OCI-LY7 (cell line): ENCODE measurements around the gene SLC6A7. TPM values are rescaled to one million over a fixed set of nuclear protein-coding genes. Genes with fewer than 3 reads are reported as not detected.

Experiments used
- BruUV-seq: library from RNA; stranded (reverse); fragments of 400-500 nt; replicated peaks from 2 replicates; lab custom pipeline; 2021; lab: Mats Ljungman, UMichigan
- CTCF ChIA-PET: fragments of 300-600 bp; sonication (Branson Sonifier 250); formaldehyde crosslinking; loops from one replicate; lab custom pipeline; 2022; ENCODE audit warnings: antibody characterized with exemption; ENCODE audit not compliant: unreplicated experiment; lab: Charles Lee
- POLR2A ChIA-PET: fragments of 300-600 bp; sonication (Branson Sonifier 250); formaldehyde crosslinking; loops from one replicate; lab custom pipeline; 2022; ENCODE audit warnings: antibody characterized with exemption; lab: Charles Lee
- DNase-seq: peaks from one replicate; pipeline ENCODE4 v3.0.0-alpha.2; 2015; ENCODE audit warnings: low spot score
- H2AFZ ChIP-seq: fragments of 200-600 bp; sonication (generic), shearing (Covaris generic); 2 replicates; pipeline ENCODE4 v1.6.1; 2014; ENCODE audit warnings: mild to moderate bottlenecking, antibody characterized with exemption, low read length, moderate library complexity
- H3K27ac ChIP-seq: fragments of 200-600 bp; sonication (generic); 2 replicates; pipeline ENCODE4 v1.5.1; 2014; ENCODE audit warnings: mixed run types, low read depth, mild to moderate bottlenecking, moderate library complexity, low read length, inconsistent platforms; ENCODE audit not compliant: poor library complexity, severe bottlenecking
- H3K36me3 ChIP-seq: fragments of 200-600 bp; sonication (generic); 2 replicates; pipeline ENCODE4 v1.6.1; 2014; ENCODE audit warnings: mild to moderate bottlenecking, antibody characterized with exemption, low read length, moderate library complexity, mixed read lengths; ENCODE audit not compliant: insufficient read depth
- H3K4me1 ChIP-seq: fragments of 200-600 bp; sonication (generic); 2 replicates; pipeline ENCODE4 v1.5.1; 2014; ENCODE audit warnings: mild to moderate bottlenecking, low read length; ENCODE audit not compliant: insufficient read depth, poor library complexity, severe bottlenecking
- H3K4me2 ChIP-seq: fragments of 200-600 bp; sonication (generic); 2 replicates; pipeline ENCODE4 v1.6.1; 2014; ENCODE audit warnings: mild to moderate bottlenecking, low read length
- H3K4me3 ChIP-seq: fragments of 200-600 bp; sonication (generic); 2 replicates; pipeline ENCODE4 v1.5.1; 2014; ENCODE audit warnings: mild to moderate bottlenecking, low read depth, low read length; ENCODE audit not compliant: poor library complexity, severe bottlenecking
- H3K79me2 ChIP-seq: fragments of 200-600 bp; sonication (generic); 2 replicates; pipeline ENCODE4 v1.6.1; 2016; ENCODE audit warnings: low read depth, mild to moderate bottlenecking, low read length, moderate library complexity, mixed read lengths; ENCODE audit not compliant: insufficient read depth
- H3K9me2 ChIP-seq: fragments of 200-600 bp; sonication (generic); 2 replicates; pipeline ENCODE4 v1.6.1; 2016; ENCODE audit warnings: mild to moderate bottlenecking, low read length, mixed read lengths; ENCODE audit not compliant: insufficient read depth
- H3K9me3 ChIP-seq: fragments of 200-600 bp; sonication (generic); 2 replicates; pipeline ENCODE4 v1.6.1; 2014; ENCODE audit warnings: mild to moderate bottlenecking, mixed run types, low read length, mixed read lengths
- H4K20me1 ChIP-seq: fragments of 200-600 bp; sonication (generic); 2 replicates; pipeline ENCODE4 v1.6.1; 2014; ENCODE audit warnings: mild to moderate bottlenecking, antibody characterized with exemption, low read length, moderate library complexity, mixed read lengths; ENCODE audit not compliant: insufficient read depth
- EZH2phosphoT487 ChIP-seq: fragments of 200-600 bp; sonication (generic); IDR thresholded peaks from 2 replicates; pipeline ENCODE4 v1.6.1; 2018; ENCODE audit warnings: low read depth, borderline replicate concordance, mild to moderate bottlenecking, mixed run types, antibody characterized with exemption, low read length, moderate library complexity, mixed read lengths
- intact Hi-C: fragments of 100-400 bp; cut with micrococcal nuclease; formaldehyde crosslinking; loops from one replicate; pipeline ENCODE4 v1.10.0; 2022; ENCODE audit not compliant: unreplicated experiment
- total RNA-seq, 2 experiments: library from RNA; depleted of rRNA in 1 of 2; stranded (reverse); fragments of >200 nt in 1 of 2; shearing (Covaris generic) in 1 of 2; gene quantifications; 2 replicates each; pipeline ENCODE4 v1.2.3, GENCODE V29; 2014 to 2022

The SLC6A7 gene
- total RNA-seq, 2 experiments from 2014 or later, result not detected

GRCh38 chr5:150258130-150258529, 68.3 kb downstream of the SLC6A7 start:
- Histone ChIP-seq H3K79me2 (no peaks in the 10 kb centered on the region), H3K4me2 (no peak overlapping the region), H3K27ac (no peak overlapping the region), H3K9me3 (no peaks in the 10 kb centered on the region), H3K36me3 (no peaks in the 10 kb centered on the region), H3K4me3 (no peak overlapping the region), H3K9me2 (no peaks in the 10 kb centered on the region), H2AFZ (no peak overlapping the region), H3K4me1 (no peaks in the 10 kb centered on the region), H4K20me1 (no peaks in the 10 kb centered on the region)
- TF ChIP-seq EZH2phosphoT487, result no peak
- intact Hi-C loops, result no loop called here
- CTCF ChIA-PET, result no interaction called here
- no TSS peak for BruUV-seq
- peak; percentile 16 for DNase-seq
- POLR2A ChIA-PET, result interaction anchor here (0.6 kb wide), 1 partner anchor 527 kb away, joined by 5 read pairs; no protein-coding TSS in a partner anchor

Other genes with a start within 250 kb of the SLC6A7 start
- gene PDE6A, start 245.3 kb upstream of the SLC6A7 start, total RNA-seq (2014; rRNA removed; shearing (Covaris generic)), result not detected in 2 replicates
- gene PDE6A, start 245.3 kb upstream of the SLC6A7 start, total RNA-seq (2022), result not detected in 2 replicates
- gene SLC26A2, start 229.3 kb upstream of the SLC6A7 start, total RNA-seq (2014; rRNA removed; shearing (Covaris generic)), result 1.2 and 2.1 TPM in 2 replicates
- gene SLC26A2, start 229.3 kb upstream of the SLC6A7 start, total RNA-seq (2022), result 2.8 and 3.5 TPM in 2 replicates
- 3.4 and 5.4 TPM in 2 replicates for gene TIGD6, start 189.4 kb upstream of the SLC6A7 start, total RNA-seq (2014; rRNA removed; shearing (Covaris generic))
- gene TIGD6, start 189.4 kb upstream of the SLC6A7 start, total RNA-seq (2022), result 4.6 and 6.5 TPM in 2 replicates
- gene HMGXB3, start 189.3 kb upstream of the SLC6A7 start, total RNA-seq (2014; rRNA removed; shearing (Covaris generic)), result 35.1 and 40.4 TPM in 2 replicates
- gene HMGXB3, start 189.3 kb upstream of the SLC6A7 start, total RNA-seq (2022), result 40.2 and 44.0 TPM in 2 replicates
- gene CSF1R, start 103.5 kb upstream of the SLC6A7 start, total RNA-seq (2014; rRNA removed; shearing (Covaris generic)), result not detected in 2 replicates
- gene CSF1R, start 103.5 kb upstream of the SLC6A7 start, total RNA-seq (2022), result not detected in 2 replicates
- gene PDGFRB, start 34.2 kb upstream of the SLC6A7 start, total RNA-seq (2014; rRNA removed; shearing (Covaris generic)), result 0.80 and 3.0 TPM in 2 replicates
- gene PDGFRB, start 34.2 kb upstream of the SLC6A7 start, total RNA-seq (2022), result 0.23 TPM in 1 of 2 replicates, not detected in the other
- not detected in 2 replicates for gene CDX1, start 23.3 kb upstream of the SLC6A7 start, total RNA-seq (2014; rRNA removed; shearing (Covaris generic))
- gene CDX1, start 23.3 kb upstream of the SLC6A7 start, total RNA-seq (2022), result not detected in 2 replicates
- gene CAMK2A, start 99.7 kb downstream of the SLC6A7 start, total RNA-seq (2014; rRNA removed; shearing (Covaris generic)), result not detected in 2 replicates
- not detected in 2 replicates for gene CAMK2A, start 99.7 kb downstream of the SLC6A7 start, total RNA-seq (2022)
- not detected in 2 replicates for gene ARSI, start 112.8 kb downstream of the SLC6A7 start, total RNA-seq (2014; rRNA removed; shearing (Covaris generic))
- not detected in 2 replicates for gene ARSI, start 112.8 kb downstream of the SLC6A7 start, total RNA-seq (2022)
- 61.3 and 62.9 TPM in 2 replicates for gene TCOF1, start 167.6 kb downstream of the SLC6A7 start, total RNA-seq (2014; rRNA removed; shearing (Covaris generic))
- 104 and 108 TPM in 2 replicates for gene TCOF1, start 167.6 kb downstream of the SLC6A7 start, total RNA-seq (2022)
- gene CD74, start 222.8 kb downstream of the SLC6A7 start, total RNA-seq (2014; rRNA removed; shearing (Covaris generic)), result 2,446 and 3,686 TPM in 2 replicates
- gene CD74, start 222.8 kb downstream of the SLC6A7 start, total RNA-seq (2022), result 1,759 and 1,769 TPM in 2 replicates